H1 (cell line): Measurements from ENCODE around the gene LRCH1. TPM values are rescaled to one million over a fixed set of nuclear protein-coding genes. Genes with fewer than 3 reads are reported as not detected.

Experiments used
- CBX5 ChIP-seq: fragments of 300-800, 300-1000 bp; sonication (generic); IDR thresholded peaks from 2 replicates; pipeline ENCODE4 v1.7.1; 2016; ENCODE audit warnings: antibody characterized with exemption, low read length, low read depth
- CREB1 ChIP-seq: IDR thresholded peaks from 2 replicates; pipeline ENCODE4 v1.6.1; 2012; ENCODE audit warnings: inconsistent platforms
- KDM5A ChIP-seq: fragments of 200-600 bp; IDR thresholded peaks from 2 replicates; pipeline ENCODE4 v1.7.1; 2012; ENCODE audit warnings: mild to moderate bottlenecking, low read length, inconsistent platforms, mixed read lengths
- MAFK ChIP-seq: IDR thresholded peaks from 2 replicates; pipeline ENCODE4 v1.6.1; 2012; ENCODE audit warnings: low read depth, mild to moderate bottlenecking, improper control_type of control experiment, low read length
- NANOG ChIP-seq: IDR thresholded peaks from 2 replicates; pipeline ENCODE4 v1.6.1; 2011; ENCODE audit warnings: low read length, low read depth, mild to moderate bottlenecking, inconsistent platforms; ENCODE audit not compliant: insufficient read depth, poor library complexity, severe bottlenecking
- POLR2AphosphoS5 ChIP-seq: IDR thresholded peaks from 2 replicates; pipeline ENCODE4 v1.6.1; 2011; ENCODE audit warnings: low read depth, low read length
- RNF2 ChIP-seq: fragments of 200-900, 300-1000 bp; sonication (generic); IDR thresholded peaks from 2 replicates; pipeline ENCODE4 v1.7.1; 2016; ENCODE audit warnings: borderline replicate concordance, low read depth, mild to moderate bottlenecking, antibody characterized with exemption, low read length; ENCODE audit not compliant: poor library complexity, severe bottlenecking; ENCODE audit errors: missing control alignments
- SAP30 ChIP-seq: fragments of 300-600 bp; sonication (generic); IDR thresholded peaks from 2 replicates; pipeline ENCODE4 v1.7.1; 2012; ENCODE audit warnings: low read length, moderate library complexity, mild to moderate bottlenecking, inconsistent platforms; ENCODE audit not compliant: insufficient read depth, insufficient replicate concordance
- polyA plus RNA-seq, 7 experiments: library from polyadenylated mRNA; depleted of rRNA in 3 of 7; stranded (reverse) in 5 of 7; unstranded in 2 of 7; fragments of >200 nt in 5 of 7; fragments of 200-250 nt in 2 of 7; gene quantifications; 1 replicate in 5 of 7; 2 replicates in 1 of 7; 4 replicates in 1 of 7; pipeline versions ENCODE4 v1.2.1 to v1.2.3, GENCODE V29; 2011 to 2013; ENCODE audit warnings: missing spikeins in 2 of 7, mixed read lengths in 2 of 7
- total RNA-seq: library from RNA; stranded (reverse); fragmentation: NEBNext Ultra II Directional; extraction: Animal tissue kit (Norgen Biotek cat#: 25700); gene quantifications from 2 replicates; pipeline ENCODE4 v1.2.1, GENCODE V29; 2021
- TF ChIP-seq, protein P1 (sequence below): fragments of 300-600 bp; sonication (generic); IDR thresholded peaks from 2 replicates; pipeline ENCODE4 v1.7.1; 2012; ENCODE audit warnings: low read length, moderate library complexity, mild to moderate bottlenecking, inconsistent platforms; ENCODE audit not compliant: insufficient replicate concordance
- TF ChIP-seq, protein P2 (sequence below): IDR thresholded peaks from 2 replicates; pipeline ENCODE4 v1.6.1; 2012; ENCODE audit warnings: low read length, inconsistent platforms

Gene LRCH1
- total and polyA plus RNA-seq, 2 of the 8 experiments (the other 6 are each of a cell fraction or from before 2014, with no cell fraction given) = 3.0 to 10.1 TPM

DNA sequence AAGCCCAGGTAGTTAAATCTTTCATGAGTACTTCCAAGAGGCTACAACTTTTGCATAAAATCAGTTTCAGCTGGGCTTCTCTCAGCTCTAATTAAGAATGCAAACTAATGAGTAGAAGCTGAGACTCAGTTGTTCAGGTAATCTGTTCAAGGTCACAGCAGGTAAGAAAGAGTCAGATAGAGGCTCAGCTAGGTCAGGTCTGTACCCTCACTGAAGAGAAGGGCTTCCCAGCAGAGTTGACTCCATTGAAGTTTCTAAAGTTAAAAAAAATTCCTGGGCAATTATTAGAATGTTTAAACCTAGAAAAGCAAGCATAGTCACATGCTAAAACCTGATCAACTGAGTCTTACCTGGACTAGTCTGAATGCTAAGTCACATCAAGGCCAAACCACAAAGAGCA lies 201.8 kb downstream of the LRCH1 start (continued):
- TF ChIP-seq, protein P1, sequence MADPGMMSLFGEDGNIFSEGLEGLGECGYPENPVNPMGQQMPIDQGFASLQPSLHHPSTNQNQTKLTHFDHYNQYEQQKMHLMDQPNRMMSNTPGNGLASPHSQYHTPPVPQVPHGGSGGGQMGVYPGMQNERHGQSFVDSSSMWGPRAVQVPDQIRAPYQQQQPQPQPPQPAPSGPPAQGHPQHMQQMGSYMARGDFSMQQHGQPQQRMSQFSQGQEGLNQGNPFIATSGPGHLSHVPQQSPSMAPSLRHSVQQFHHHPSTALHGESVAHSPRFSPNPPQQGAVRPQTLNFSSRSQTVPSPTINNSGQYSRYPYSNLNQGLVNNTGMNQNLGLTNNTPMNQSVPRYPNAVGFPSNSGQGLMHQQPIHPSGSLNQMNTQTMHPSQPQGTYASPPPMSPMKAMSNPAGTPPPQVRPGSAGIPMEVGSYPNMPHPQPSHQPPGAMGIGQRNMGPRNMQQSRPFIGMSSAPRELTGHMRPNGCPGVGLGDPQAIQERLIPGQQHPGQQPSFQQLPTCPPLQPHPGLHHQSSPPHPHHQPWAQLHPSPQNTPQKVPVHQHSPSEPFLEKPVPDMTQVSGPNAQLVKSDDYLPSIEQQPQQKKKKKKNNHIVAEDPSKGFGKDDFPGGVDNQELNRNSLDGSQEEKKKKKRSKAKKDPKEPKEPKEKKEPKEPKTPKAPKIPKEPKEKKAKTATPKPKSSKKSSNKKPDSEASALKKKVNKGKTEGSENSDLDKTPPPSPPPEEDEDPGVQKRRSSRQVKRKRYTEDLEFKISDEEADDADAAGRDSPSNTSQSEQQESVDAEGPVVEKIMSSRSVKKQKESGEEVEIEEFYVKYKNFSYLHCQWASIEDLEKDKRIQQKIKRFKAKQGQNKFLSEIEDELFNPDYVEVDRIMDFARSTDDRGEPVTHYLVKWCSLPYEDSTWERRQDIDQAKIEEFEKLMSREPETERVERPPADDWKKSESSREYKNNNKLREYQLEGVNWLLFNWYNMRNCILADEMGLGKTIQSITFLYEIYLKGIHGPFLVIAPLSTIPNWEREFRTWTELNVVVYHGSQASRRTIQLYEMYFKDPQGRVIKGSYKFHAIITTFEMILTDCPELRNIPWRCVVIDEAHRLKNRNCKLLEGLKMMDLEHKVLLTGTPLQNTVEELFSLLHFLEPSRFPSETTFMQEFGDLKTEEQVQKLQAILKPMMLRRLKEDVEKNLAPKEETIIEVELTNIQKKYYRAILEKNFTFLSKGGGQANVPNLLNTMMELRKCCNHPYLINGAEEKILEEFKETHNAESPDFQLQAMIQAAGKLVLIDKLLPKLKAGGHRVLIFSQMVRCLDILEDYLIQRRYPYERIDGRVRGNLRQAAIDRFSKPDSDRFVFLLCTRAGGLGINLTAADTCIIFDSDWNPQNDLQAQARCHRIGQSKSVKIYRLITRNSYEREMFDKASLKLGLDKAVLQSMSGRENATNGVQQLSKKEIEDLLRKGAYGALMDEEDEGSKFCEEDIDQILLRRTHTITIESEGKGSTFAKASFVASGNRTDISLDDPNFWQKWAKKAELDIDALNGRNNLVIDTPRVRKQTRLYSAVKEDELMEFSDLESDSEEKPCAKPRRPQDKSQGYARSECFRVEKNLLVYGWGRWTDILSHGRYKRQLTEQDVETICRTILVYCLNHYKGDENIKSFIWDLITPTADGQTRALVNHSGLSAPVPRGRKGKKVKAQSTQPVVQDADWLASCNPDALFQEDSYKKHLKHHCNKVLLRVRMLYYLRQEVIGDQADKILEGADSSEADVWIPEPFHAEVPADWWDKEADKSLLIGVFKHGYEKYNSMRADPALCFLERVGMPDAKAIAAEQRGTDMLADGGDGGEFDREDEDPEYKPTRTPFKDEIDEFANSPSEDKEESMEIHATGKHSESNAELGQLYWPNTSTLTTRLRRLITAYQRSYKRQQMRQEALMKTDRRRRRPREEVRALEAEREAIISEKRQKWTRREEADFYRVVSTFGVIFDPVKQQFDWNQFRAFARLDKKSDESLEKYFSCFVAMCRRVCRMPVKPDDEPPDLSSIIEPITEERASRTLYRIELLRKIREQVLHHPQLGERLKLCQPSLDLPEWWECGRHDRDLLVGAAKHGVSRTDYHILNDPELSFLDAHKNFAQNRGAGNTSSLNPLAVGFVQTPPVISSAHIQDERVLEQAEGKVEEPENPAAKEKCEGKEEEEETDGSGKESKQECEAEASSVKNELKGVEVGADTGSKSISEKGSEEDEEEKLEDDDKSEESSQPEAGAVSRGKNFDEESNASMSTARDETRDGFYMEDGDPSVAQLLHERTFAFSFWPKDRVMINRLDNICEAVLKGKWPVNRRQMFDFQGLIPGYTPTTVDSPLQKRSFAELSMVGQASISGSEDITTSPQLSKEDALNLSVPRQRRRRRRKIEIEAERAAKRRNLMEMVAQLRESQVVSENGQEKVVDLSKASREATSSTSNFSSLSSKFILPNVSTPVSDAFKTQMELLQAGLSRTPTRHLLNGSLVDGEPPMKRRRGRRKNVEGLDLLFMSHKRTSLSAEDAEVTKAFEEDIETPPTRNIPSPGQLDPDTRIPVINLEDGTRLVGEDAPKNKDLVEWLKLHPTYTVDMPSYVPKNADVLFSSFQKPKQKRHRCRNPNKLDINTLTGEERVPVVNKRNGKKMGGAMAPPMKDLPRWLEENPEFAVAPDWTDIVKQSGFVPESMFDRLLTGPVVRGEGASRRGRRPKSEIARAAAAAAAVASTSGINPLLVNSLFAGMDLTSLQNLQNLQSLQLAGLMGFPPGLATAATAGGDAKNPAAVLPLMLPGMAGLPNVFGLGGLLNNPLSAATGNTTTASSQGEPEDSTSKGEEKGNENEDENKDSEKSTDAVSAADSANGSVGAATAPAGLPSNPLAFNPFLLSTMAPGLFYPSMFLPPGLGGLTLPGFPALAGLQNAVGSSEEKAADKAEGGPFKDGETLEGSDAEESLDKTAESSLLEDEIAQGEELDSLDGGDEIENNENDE = no peak
- no peak for TF ChIP-seq RNF2
- TF ChIP-seq CBX5 = no peak
- TF ChIP-seq MAFK = no peak
- TF ChIP-seq, protein P2, sequence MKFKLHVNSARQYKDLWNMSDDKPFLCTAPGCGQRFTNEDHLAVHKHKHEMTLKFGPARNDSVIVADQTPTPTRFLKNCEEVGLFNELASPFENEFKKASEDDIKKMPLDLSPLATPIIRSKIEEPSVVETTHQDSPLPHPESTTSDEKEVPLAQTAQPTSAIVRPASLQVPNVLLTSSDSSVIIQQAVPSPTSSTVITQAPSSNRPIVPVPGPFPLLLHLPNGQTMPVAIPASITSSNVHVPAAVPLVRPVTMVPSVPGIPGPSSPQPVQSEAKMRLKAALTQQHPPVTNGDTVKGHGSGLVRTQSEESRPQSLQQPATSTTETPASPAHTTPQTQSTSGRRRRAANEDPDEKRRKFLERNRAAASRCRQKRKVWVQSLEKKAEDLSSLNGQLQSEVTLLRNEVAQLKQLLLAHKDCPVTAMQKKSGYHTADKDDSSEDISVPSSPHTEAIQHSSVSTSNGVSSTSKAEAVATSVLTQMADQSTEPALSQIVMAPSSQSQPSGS = no peak
- TF ChIP-seq CREB1 = no peak
- no peak for TF ChIP-seq SAP30
- no peak for TF ChIP-seq KDM5A
- TF ChIP-seq NANOG = no peak
- TF ChIP-seq POLR2AphosphoS5 = no peak
